ENCODE data around the gene SLC25A38.

The SLC25A38 gene

DNA sequence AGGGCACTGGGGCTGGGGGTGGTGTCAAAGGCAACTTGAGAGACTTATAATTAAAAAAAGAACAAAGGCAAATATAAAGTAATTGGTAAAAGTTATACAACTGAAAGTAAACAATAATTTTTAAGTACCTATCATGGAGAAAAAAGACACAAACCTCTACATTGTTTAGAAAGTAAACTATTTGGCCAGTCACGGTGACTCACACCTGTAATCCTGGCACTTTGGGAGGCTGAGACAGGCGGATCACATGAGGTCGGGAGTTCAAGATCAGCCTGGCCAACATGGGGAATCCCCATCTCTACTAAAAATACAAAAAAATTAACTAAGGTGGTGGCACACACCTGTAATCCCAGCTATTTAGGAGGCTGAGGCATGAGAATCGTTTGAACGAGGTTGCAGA is 49.2 kb downstream of the SLC25A38 start:
- H3K27ac ChIP-seq (replicated peaks), result no peak overlapping the region
- no peak overlapping the region for H3K4me3 ChIP-seq (replicated peaks; ENCODE audit: insufficient read depth, low read length)
- TF ChIP-seq GABPA (IDR thresholded peaks at IDR 0.05; ENCODE audit: low read depth) (no peak), POLR2AphosphoS5 (IDR thresholded peaks at IDR 0.05; ENCODE audit: low read depth) (no peak), SPI1 (IDR thresholded peaks at IDR 0.05; ENCODE audit: borderline replicate concordance, low read depth) (no peak)
- TF ChIP-seq, protein P1, sequence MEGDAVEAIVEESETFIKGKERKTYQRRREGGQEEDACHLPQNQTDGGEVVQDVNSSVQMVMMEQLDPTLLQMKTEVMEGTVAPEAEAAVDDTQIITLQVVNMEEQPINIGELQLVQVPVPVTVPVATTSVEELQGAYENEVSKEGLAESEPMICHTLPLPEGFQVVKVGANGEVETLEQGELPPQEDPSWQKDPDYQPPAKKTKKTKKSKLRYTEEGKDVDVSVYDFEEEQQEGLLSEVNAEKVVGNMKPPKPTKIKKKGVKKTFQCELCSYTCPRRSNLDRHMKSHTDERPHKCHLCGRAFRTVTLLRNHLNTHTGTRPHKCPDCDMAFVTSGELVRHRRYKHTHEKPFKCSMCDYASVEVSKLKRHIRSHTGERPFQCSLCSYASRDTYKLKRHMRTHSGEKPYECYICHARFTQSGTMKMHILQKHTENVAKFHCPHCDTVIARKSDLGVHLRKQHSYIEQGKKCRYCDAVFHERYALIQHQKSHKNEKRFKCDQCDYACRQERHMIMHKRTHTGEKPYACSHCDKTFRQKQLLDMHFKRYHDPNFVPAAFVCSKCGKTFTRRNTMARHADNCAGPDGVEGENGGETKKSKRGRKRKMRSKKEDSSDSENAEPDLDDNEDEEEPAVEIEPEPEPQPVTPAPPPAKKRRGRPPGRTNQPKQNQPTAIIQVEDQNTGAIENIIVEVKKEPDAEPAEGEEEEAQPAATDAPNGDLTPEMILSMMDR (IDR thresholded peaks at IDR 0.05; ENCODE audit: insufficient read depth, low read length), result no peak
- TF ChIP-seq, protein P2, sequence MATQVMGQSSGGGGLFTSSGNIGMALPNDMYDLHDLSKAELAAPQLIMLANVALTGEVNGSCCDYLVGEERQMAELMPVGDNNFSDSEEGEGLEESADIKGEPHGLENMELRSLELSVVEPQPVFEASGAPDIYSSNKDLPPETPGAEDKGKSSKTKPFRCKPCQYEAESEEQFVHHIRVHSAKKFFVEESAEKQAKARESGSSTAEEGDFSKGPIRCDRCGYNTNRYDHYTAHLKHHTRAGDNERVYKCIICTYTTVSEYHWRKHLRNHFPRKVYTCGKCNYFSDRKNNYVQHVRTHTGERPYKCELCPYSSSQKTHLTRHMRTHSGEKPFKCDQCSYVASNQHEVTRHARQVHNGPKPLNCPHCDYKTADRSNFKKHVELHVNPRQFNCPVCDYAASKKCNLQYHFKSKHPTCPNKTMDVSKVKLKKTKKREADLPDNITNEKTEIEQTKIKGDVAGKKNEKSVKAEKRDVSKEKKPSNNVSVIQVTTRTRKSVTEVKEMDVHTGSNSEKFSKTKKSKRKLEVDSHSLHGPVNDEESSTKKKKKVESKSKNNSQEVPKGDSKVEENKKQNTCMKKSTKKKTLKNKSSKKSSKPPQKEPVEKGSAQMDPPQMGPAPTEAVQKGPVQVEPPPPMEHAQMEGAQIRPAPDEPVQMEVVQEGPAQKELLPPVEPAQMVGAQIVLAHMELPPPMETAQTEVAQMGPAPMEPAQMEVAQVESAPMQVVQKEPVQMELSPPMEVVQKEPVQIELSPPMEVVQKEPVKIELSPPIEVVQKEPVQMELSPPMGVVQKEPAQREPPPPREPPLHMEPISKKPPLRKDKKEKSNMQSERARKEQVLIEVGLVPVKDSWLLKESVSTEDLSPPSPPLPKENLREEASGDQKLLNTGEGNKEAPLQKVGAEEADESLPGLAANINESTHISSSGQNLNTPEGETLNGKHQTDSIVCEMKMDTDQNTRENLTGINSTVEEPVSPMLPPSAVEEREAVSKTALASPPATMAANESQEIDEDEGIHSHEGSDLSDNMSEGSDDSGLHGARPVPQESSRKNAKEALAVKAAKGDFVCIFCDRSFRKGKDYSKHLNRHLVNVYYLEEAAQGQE (IDR thresholded peaks at IDR 0.05; ENCODE audit: insufficient replicate concordance, low read depth), result no peak
- DNase-seq (ENCODE audit: low read depth in 1 of 2, low spot score in 1 of 2), result no peak
- H3K27me3 ChIP-seq (ENCODE audit: insufficient read depth, poor library complexity, severe bottlenecking), result no peaks in the 10 kb centered on the region

DNA sequence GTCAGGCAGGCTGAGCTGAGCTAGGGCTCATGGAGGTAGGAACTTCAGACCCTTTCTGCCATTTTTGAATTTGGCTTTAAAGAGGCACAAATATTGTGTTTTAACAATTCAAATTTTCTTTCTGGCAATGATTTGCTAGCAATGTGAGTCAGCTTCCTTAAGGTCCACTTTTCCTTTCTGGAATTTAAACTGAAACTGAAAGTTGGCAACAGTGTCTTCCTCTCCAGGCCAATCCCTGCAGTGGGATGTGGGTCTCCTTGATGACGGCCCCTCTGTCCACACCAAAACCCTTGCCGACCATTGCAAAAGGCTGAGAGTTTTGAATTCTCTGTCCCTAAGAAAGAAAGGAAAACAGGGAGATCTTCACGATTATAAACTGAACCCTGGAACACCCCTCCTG is 50.5 kb downstream of the SLC25A38 start:
- no peak for TF ChIP-seq POLR2AphosphoS5 (IDR thresholded peaks at IDR 0.05; ENCODE audit: low read depth)
- TF ChIP-seq, protein P2 (IDR thresholded peaks at IDR 0.05; ENCODE audit: insufficient replicate concordance, low read depth), result no peak
- TF ChIP-seq GABPA (IDR thresholded peaks at IDR 0.05; ENCODE audit: low read depth), result no peak
- no peak for TF ChIP-seq SPI1 (IDR thresholded peaks at IDR 0.05; ENCODE audit: borderline replicate concordance, low read depth)
- TF ChIP-seq, protein P1 (IDR thresholded peaks at IDR 0.05; ENCODE audit: insufficient read depth, low read length), result no peak
- no peak for DNase-seq (ENCODE audit: low read depth in 1 of 2, low spot score in 1 of 2)
- H3K27ac ChIP-seq (replicated peaks), result no peak overlapping the region
- no peak overlapping the region for H3K4me3 ChIP-seq (replicated peaks; ENCODE audit: insufficient read depth, low read length)
- H3K27me3 ChIP-seq (ENCODE audit: insufficient read depth, poor library complexity, severe bottlenecking), result no peaks in the 10 kb centered on the region

DNA sequence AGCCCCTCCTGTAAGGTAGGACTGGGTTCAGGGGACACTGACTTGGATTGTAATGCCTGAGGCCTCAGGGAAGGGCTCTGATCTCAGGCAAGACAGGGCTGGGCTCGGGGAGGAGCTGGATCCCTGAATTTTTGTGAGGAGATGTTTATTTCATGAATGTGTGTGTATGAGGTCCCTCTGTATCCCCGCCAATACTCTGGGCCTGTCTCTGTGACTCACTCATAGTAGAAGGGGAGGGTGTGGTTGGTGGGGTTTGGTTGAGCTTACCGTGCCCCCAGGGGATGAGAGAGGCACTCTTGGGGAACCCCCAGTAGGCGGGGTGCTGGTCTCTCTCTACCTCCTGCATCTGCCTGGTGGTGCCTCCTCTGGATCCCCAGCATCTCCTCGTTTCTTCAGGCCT is 51.4 kb downstream of the SLC25A38 start:
- Histone ChIP-seq H3K27ac (replicated peaks) (no peak overlapping the region), H3K4me3 (replicated peaks; ENCODE audit: insufficient read depth, low read length) (no peak overlapping the region), H3K27me3 (ENCODE audit: insufficient read depth, poor library complexity, severe bottlenecking) (no peaks in the 10 kb centered on the region)
- DNase-seq (ENCODE audit: low read depth in 1 of 2, low spot score in 1 of 2), result no peak
- TF ChIP-seq GABPA (IDR thresholded peaks at IDR 0.05; ENCODE audit: low read depth) (no peak), POLR2AphosphoS5 (IDR thresholded peaks at IDR 0.05; ENCODE audit: low read depth) (no peak), SPI1 (IDR thresholded peaks at IDR 0.05; ENCODE audit: borderline replicate concordance, low read depth) (no peak)
- TF ChIP-seq, protein P2 (IDR thresholded peaks at IDR 0.05; ENCODE audit: insufficient replicate concordance, low read depth), result no peak
- TF ChIP-seq, protein P1 (IDR thresholded peaks at IDR 0.05; ENCODE audit: insufficient read depth, low read length), result no peak

Data from HL-60 (cell line).